HCT116 (cell line): Measurements from ENCODE around the gene LRG1. TPM values are rescaled to one million over a fixed set of nuclear protein-coding genes. Genes with fewer than 3 reads are reported as not detected.
A peak's percentile ranks its signal among the peaks of the same experiment; 100 is the strongest.

ENCODE experiments used
- ATAC-seq: fragments of 200-7000 bp; cut with Tn5 transposase; 2 replicates; pipeline ENCODE4 v1.9.1; 2020; ENCODE audit warnings: mild to moderate bottlenecking, moderate library complexity
- BruUV-seq: library from RNA; stranded (reverse); fragments of 400-500 nt; replicated peaks from 2 replicates; lab custom pipeline; 2021; lab: Mats Ljungman, UMichigan
- CTCF ChIA-PET: fragments of 300-600 bp; sonication (Branson Sonifier 250); formaldehyde crosslinking; loops from one replicate; lab custom pipeline; 2021; ENCODE audit warnings: antibody characterized with exemption; lab: Charles Lee
- POLR2A ChIA-PET: fragments of 300-600, 350-600 bp; sonication (Branson Sonifier 250); formaldehyde crosslinking; loops from one replicate; lab custom pipeline; 2021; ENCODE audit warnings: antibody characterized with exemption; lab: Charles Lee
- RAD21 ChIA-PET, 2 experiments: fragments of 300-600 bp; sonication (Branson Sonifier 250); formaldehyde crosslinking; loops; one replicate each; lab custom pipeline; 2023; ENCODE audit warnings: low total read pairs in 2 of 2; ENCODE audit not compliant: uncharacterized antibody in 2 of 2, unreplicated experiment in 2 of 2, low non-redundant PET in 1 of 2; lab: Charles Lee
- DNase-seq: peaks from one replicate; pipeline ENCODE4 v3.0.0-alpha.2; 2010; ENCODE audit warnings: low read depth, low spot score
- H2AFZ ChIP-seq: fragments of 200-600 bp; shearing (Covaris generic), sonication (generic); 2 replicates; pipeline ENCODE4 v1.6.1; 2017; ENCODE audit warnings: low read depth, mixed run types, mixed read lengths, antibody characterized with exemption, low read length; ENCODE audit not compliant: poor library complexity, severe bottlenecking
- H3K27ac ChIP-seq: 2 replicates; pipeline ENCODE4 v1.5.1; 2012; ENCODE audit warnings: low read depth, low read length
- H3K27me3 ChIP-seq: fragments of 200-600 bp; sonication (generic); 2 replicates; pipeline ENCODE4 v1.6.1; 2016; ENCODE audit warnings: mixed run types, low read length, mixed read lengths; ENCODE audit not compliant: insufficient read depth
- H3K36me3 ChIP-seq, 2 experiments: fragments of 200-500 bp in 1 of 2; fragments of 200-600 bp in 1 of 2; sonication (Bioruptor generic) in 1 of 2; sonication (generic) in 1 of 2; 2 replicates each; pipeline versions ENCODE4 v1.5.1 to v1.6.1; 2014 to 2016; ENCODE audit warnings: low read length in 2 of 2, inconsistent platforms in 1 of 2, mixed read lengths in 1 of 2, mixed run types in 1 of 2; ENCODE audit not compliant: insufficient read depth in 2 of 2, control insufficient read depth in 1 of 2
- H3K4me1 ChIP-seq, 2 experiments: fragments of 200-600 bp in 1 of 2; sonication (generic) in 1 of 2; 2 replicates each; pipeline versions ENCODE4 v1.5.1 to v1.6.1; 2012 to 2017; ENCODE audit warnings: low read length in 2 of 2, inconsistent platforms in 1 of 2, mild to moderate bottlenecking in 1 of 2, mixed read lengths in 1 of 2, mixed run types in 1 of 2, moderate library complexity in 1 of 2; ENCODE audit not compliant: insufficient read depth in 2 of 2, control insufficient read depth in 1 of 2
- H3K4me2 ChIP-seq: fragments of 200-600 bp; sonication (generic); 2 replicates; pipeline ENCODE4 v1.6.1; 2017; ENCODE audit warnings: mixed run types, low read length, mixed read lengths
- H3K4me3 ChIP-seq, 2 experiments: fragments of 200-600 bp in 1 of 2; sonication (generic) in 1 of 2; replicated peaks in 1 of 2; 2 replicates each; pipeline ENCODE4 v1.5.1; 2011 to 2016; ENCODE audit warnings: low read length in 2 of 2, control low read depth in 1 of 2, low read depth in 1 of 2, mild to moderate bottlenecking in 1 of 2, mixed read lengths in 1 of 2, mixed run types in 1 of 2
- H3K79me2 ChIP-seq: fragments of 200-600 bp; sonication (generic); 2 replicates; pipeline ENCODE4 v1.6.1; 2017; ENCODE audit warnings: mild to moderate bottlenecking, mixed run types, low read length, moderate library complexity, mixed read lengths; ENCODE audit not compliant: insufficient read depth
- H3K9ac ChIP-seq: fragments of 200-600 bp; sonication (generic); 2 replicates; pipeline ENCODE4 v1.6.1; 2016; ENCODE audit warnings: low read length, mixed read lengths
- H3K9me2 ChIP-seq: fragments of 200-600 bp; sonication (generic), shearing (Covaris generic); 2 replicates; pipeline ENCODE4 v1.6.1; 2017; ENCODE audit warnings: mixed run types, mild to moderate bottlenecking, moderate library complexity; ENCODE audit not compliant: insufficient read depth
- H3K9me3 ChIP-seq, 2 experiments: fragments of 200-500 bp in 1 of 2; fragments of 200-600 bp in 1 of 2; sonication (Bioruptor generic) in 1 of 2; sonication (generic) in 1 of 2; 2 replicates each; pipeline ENCODE4 v1.6.1; 2014 to 2017; ENCODE audit warnings: low read length in 2 of 2, mixed read lengths in 2 of 2, inconsistent platforms in 1 of 2, low read depth in 1 of 2, mild to moderate bottlenecking in 1 of 2, mixed run types in 1 of 2, moderate library complexity in 1 of 2; ENCODE audit not compliant: control insufficient read depth in 1 of 2, insufficient read depth in 1 of 2
- H4K20me1 ChIP-seq: fragments of 200-600 bp; sonication (generic), shearing (Covaris generic); 2 replicates; pipeline ENCODE4 v1.6.1; 2017; ENCODE audit warnings: mixed run types, mild to moderate bottlenecking, moderate library complexity; ENCODE audit not compliant: insufficient read depth
- EZH2phosphoT487 ChIP-seq: fragments of 200-600 bp; IDR thresholded peaks from 2 replicates; pipeline ENCODE4 v1.6.1; 2018; ENCODE audit warnings: antibody characterized with exemption, borderline replicate concordance
- RAD21 ChIP-seq: IDR thresholded peaks from 2 replicates; pipeline ENCODE4 v1.6.1; 2012; ENCODE audit warnings: low read depth, mild to moderate bottlenecking
- SP1 ChIP-seq: IDR thresholded peaks from 2 replicates; pipeline ENCODE4 v1.6.1; 2012; ENCODE audit warnings: low read depth
- YY1 ChIP-seq: IDR thresholded peaks from 2 replicates; pipeline ENCODE4 v1.6.1; 2011; ENCODE audit warnings: low read length, low read depth, moderate library complexity, mild to moderate bottlenecking; ENCODE audit not compliant: insufficient replicate concordance; ENCODE audit errors: extremely low read depth
- intact Hi-C: fragments of 100-400 bp; cut with micrococcal nuclease; formaldehyde crosslinking; loops from 2 replicates; pipeline ENCODE4 v1.10.0; 2022
- total RNA-seq: library from RNA; stranded (reverse); gene quantifications from one replicate; pipeline ENCODE4 v1.2.1, GENCODE V29; 2021; ENCODE audit not compliant: unreplicated experiment
- TF ChIP-seq, protein P1 (sequence below), 3 experiments: fragments of 200-600 bp in 1 of 3; sonication (generic) in 1 of 3; IDR thresholded peaks in 2 of 3; conservative IDR thresholded peaks in 1 of 3; 2 replicates each; pipeline ENCODE4 v1.5.1; 2012 to 2017; ENCODE audit warnings: low read depth in 2 of 3, low read length in 2 of 3, antibody characterized with exemption in 1 of 3, borderline replicate concordance in 1 of 3, control low read depth in 1 of 3, mild to moderate bottlenecking in 1 of 3, mixed read lengths in 1 of 3, mixed run types in 1 of 3, moderate library complexity in 1 of 3; ENCODE audit not compliant: insufficient read depth in 1 of 3

The LRG1 gene
- total RNA-seq, 1 experiment from 2014 or later, result 1.3 TPM

DNA sequence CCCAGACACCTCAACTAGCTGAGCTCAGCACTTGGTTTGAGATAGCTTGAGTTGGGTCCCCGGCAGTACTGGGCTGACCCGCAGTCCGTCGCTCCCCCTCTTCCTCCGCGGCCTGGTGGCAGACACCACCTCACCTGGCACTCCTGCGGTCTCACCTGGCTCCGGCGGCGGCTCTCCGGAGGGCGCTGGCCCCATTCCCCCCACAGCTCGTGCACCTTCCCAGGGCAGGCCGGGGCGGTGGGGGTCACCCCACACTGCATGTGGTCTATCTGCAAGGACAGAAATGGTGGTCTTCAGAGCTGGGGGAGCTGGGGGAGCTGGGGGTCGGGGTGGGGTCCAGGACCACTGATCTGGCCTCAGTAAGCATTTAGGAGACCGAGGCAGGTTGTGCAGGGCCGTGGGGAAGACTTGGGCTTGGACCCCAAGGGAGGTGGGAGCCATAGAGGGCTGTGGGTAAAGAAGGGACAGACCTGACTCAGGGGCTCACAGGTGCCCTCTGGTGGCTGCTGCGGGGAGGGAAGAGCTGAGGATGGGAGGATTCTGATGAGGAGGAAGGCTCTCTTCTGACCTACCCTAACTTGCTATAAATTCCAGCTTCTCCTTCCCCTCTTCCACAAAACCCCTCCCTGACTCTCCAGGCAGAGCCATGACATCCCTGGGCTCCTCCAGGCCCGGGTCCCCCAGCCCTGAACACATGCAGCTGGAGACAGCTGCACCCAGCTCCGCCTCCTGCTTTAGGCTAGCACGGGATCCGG, 14.9 kb downstream of the LRG1 start:
- no TSS peak for BruUV-seq
- Histone ChIP-seq H3K9me2 (no peaks in the 10 kb centered on the region), H2AFZ (no peak overlapping the region), H3K27ac (no peak overlapping the region), H3K36me3 (no peaks in the 10 kb centered on the region), H3K9me3 (no peaks in the 10 kb centered on the region), H4K20me1 (no peaks in the 10 kb centered on the region), H3K4me1 (peaks cover 0 to 7% of the 10 kb centered on the region in 2 experiments; a peak in 1 of 4 replicates), H3K4me2 (no peak overlapping the region), H3K4me3 (no peak overlapping the region), H3K79me2 (no peaks in the 10 kb centered on the region), H3K27me3 (no peaks in the 10 kb centered on the region), H3K9ac (no peak overlapping the region)
- TF ChIP-seq, protein P1, sequence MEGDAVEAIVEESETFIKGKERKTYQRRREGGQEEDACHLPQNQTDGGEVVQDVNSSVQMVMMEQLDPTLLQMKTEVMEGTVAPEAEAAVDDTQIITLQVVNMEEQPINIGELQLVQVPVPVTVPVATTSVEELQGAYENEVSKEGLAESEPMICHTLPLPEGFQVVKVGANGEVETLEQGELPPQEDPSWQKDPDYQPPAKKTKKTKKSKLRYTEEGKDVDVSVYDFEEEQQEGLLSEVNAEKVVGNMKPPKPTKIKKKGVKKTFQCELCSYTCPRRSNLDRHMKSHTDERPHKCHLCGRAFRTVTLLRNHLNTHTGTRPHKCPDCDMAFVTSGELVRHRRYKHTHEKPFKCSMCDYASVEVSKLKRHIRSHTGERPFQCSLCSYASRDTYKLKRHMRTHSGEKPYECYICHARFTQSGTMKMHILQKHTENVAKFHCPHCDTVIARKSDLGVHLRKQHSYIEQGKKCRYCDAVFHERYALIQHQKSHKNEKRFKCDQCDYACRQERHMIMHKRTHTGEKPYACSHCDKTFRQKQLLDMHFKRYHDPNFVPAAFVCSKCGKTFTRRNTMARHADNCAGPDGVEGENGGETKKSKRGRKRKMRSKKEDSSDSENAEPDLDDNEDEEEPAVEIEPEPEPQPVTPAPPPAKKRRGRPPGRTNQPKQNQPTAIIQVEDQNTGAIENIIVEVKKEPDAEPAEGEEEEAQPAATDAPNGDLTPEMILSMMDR (IDR thresholded peaks at IDR 0.05 in 2 of 3, conservative IDR thresholded peaks at IDR 0.05 in 1 of 3; ENCODE audit: borderline replicate concordance in 1 of 3, insufficient read depth in 1 of 3, low read depth in 2 of 3, low read length in 2 of 3), result peak; percentile 48 to 96 (median 83); a peak in 5 of 6 replicates
- no peak for TF ChIP-seq EZH2phosphoT487
- peak; percentile 50 for TF ChIP-seq RAD21
- TF ChIP-seq SP1, result no peak
- TF ChIP-seq YY1, result peak; percentile 26
- ChIA-PET POLR2A (interaction anchor here (1.0 kb wide), 1 partner anchor 10 kb away, joined by 8 read pairs; the partner anchor contains the start of gene PLIN5), RAD21 (interaction anchor here (0.8 to 1.1 kb wide), 2 partner anchors 258 kb away, joined by 3 to 4 read pairs; no protein-coding TSS in a partner anchor), CTCF (interaction anchor here (0.6 to 4.9 kb wide), 18 partner anchors 7 to 266 kb away, joined by 3 to 76 read pairs (median 4); partner anchors contain the start of genes FEM1A, LRG1, PLIN5 and UBXN6)
- intact Hi-C loops, result loop anchor here (10.0 kb wide), 1 partner anchor 260 kb away; no protein-coding TSS in a partner anchor
- ATAC-seq (peak; percentile 88), DNase-seq (peak; percentile 8)
